PFSK-1 (cell line): ENCODE measurements around the gene OR6B1.

Experiments used
- POLR2AphosphoS5 ChIP-seq: IDR thresholded peaks from 2 replicates; pipeline ENCODE4 v1.6.1; 2012; ENCODE audit warnings: low read depth, mild to moderate bottlenecking, control low read depth, low read length, moderate library complexity
- REST ChIP-seq, 2 experiments: IDR thresholded peaks; 2 replicates each; pipeline versions ENCODE4 v1.6.1 to v1.8.0; 2011 to 2012; ENCODE audit warnings: low read depth in 2 of 2, low read length in 2 of 2, control low read depth in 1 of 2, inconsistent platforms in 1 of 2, mild to moderate bottlenecking in 1 of 2, moderate library complexity in 1 of 2; ENCODE audit not compliant: insufficient read depth in 1 of 2
- SIN3A ChIP-seq: IDR thresholded peaks from 2 replicates; pipeline ENCODE4 v1.6.1; 2012; ENCODE audit warnings: mild to moderate bottlenecking, low read length, moderate library complexity, borderline replicate concordance; ENCODE audit not compliant: insufficient read depth
- TAF1 ChIP-seq: IDR thresholded peaks from 2 replicates; pipeline ENCODE4 v1.6.1; 2012; ENCODE audit warnings: low read length, control low read depth, borderline replicate concordance; ENCODE audit not compliant: insufficient read depth

- no peak for TF ChIP-seq TAF1
- no peak for TF ChIP-seq POLR2AphosphoS5
- no peak for TF ChIP-seq SIN3A
- no peak for TF ChIP-seq REST (IDR thresholded peaks at IDR 0.05; ENCODE audit: insufficient read depth in 1 of 2, low read depth in 2 of 2, low read length in 2 of 2)
Observed at GRCh38 chr7:143954544-143954943, 45.6 kb upstream of the OR6B1 start, which contains the start of gene OR2F1.
